Lower leg skin (tissue), 3 donors: ENCODE measurements around the gene CAMK2D.

ENCODE experiments used
- CTCF ChIP-seq, 3 donors: fragments of 450-650 bp; IDR thresholded peaks; one replicate each; pipeline ENCODE4 v1.5.1; 2016; ENCODE audit warnings: antibody characterized with exemption in 3 of 3, mild to moderate bottlenecking in 3 of 3, moderate library complexity in 2 of 3
- POLR2A ChIP-seq, 2 donors: fragments of 450-650 bp; IDR thresholded peaks; one replicate each; pipeline ENCODE4 v1.6.1; 2016 to 2017; ENCODE audit warnings: antibody characterized with exemption in 2 of 2, mild to moderate bottlenecking in 1 of 2, moderate library complexity in 1 of 2

- TF ChIP-seq CTCF (IDR thresholded peaks at IDR 0.05): no peak
- no peak for TF ChIP-seq POLR2A (IDR thresholded peaks at IDR 0.05)
Observed at GRCh38 chr4:113502906-113503305, 258.6 kb downstream of the CAMK2D start.
